ENCODE results near the gene GLG1. TPM values are rescaled to one million over a fixed set of nuclear protein-coding genes. Genes with fewer than 3 reads are reported as not detected.
"Not testable (repeated sequence)": the region's sequence is repeated elsewhere in the genome, so short reads cannot be mapped to it uniquely, and the experiment has no call there.

Gene GLG1
- total RNA-seq, 1 donor from 2014 or later, result 104 TPM

GRCh38 chr16:74407362-74407705 lies 199.6 kb downstream of the GLG1 start:
- DNase-seq, result not testable (repeated sequence)

GRCh38 chr16:74406600-74407361 lies 200.1 kb downstream of the GLG1 start:
- not testable (repeated sequence) for DNase-seq

- not testable (repeated sequence) for DNase-seq
These were observed 202.6 kb downstream of the GLG1 start for GRCh38 chr16:74404148-74404933.

DNA sequence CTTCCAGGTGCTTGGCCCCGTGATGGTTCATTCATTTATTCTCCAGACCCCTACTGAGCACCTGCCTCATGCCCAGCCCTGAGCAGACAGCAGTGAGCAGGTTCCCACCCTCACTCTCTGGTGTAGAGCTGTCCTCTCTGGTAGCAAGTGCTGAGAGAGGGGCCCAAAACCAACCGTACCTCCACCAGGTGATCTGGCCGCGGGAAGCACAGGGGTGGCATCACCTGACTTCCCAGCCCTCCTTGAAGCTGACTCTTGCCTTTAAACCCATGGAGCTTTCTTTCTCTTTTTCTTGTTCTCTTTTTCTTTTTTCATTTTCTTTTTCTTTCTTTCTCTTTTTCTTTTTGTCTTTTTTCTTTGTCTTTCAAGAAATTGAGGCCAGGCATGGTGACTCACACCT lies 206.7 kb downstream of the GLG1 start:
- DNase-seq, result not testable (repeated sequence)

- DNase-seq, result not testable (repeated sequence)
These were observed 208.6 kb downstream of the GLG1 start for GRCh38 chr16:74398212-74398895.

Small RNA genes lying within 50 kb of the gene (small RNA-seq; reads per million reads assigned to genes)
- not detected for gene RF00019 (ENCODE audit: low replicate concordance)
- not detected for gene RNU6-237P (ENCODE audit: low replicate concordance)

Other genes with a start within 250 kb of the GLG1 start
- gene NPIPB15, start 230.8 kb downstream of the GLG1 start, total RNA-seq, result 3.5 TPM
- gene CLEC18B, start 185.6 kb downstream of the GLG1 start, total RNA-seq, result 0.59 TPM
- 14.1 TPM for gene RFWD3, start 59.8 kb upstream of the GLG1 start, total RNA-seq
- gene MLKL, start 93.7 kb upstream of the GLG1 start, total RNA-seq, result 3.9 TPM
- 5.9 TPM for gene FA2H, start 167.7 kb upstream of the GLG1 start, total RNA-seq